Activated naive CD4-positive, alpha-beta T cell treated with anti-CD3 and anti-CD28 coated beads for 36 hours (primary cell): ENCODE measurements around the gene CKB. TPM values are rescaled to one million over a fixed set of nuclear protein-coding genes. Genes with fewer than 3 reads are reported as not detected.

Experiments used
- CTCF ChIA-PET: fragments of 350-600 bp; sonication (Branson Sonifier 250); formaldehyde crosslinking; loops from one replicate; lab custom pipeline; 2021; ENCODE audit warnings: antibody characterized with exemption; lab: Charles Lee
- DNase-seq: peaks from one replicate; pipeline ENCODE4 v3.0.0-alpha.2; 2020
- H3K27ac Mint-ChIP-seq: one replicate; pipeline ENCODE4 v1.8.0; 2021; ENCODE audit warnings: mild to moderate bottlenecking, mixed read lengths
- H3K27me3 Mint-ChIP-seq: one replicate; pipeline ENCODE4 v1.8.0; 2021; ENCODE audit warnings: low read depth, mixed read lengths
- H3K36me3 Mint-ChIP-seq: one replicate; pipeline ENCODE4 v1.8.0; 2021; ENCODE audit warnings: low read depth, mixed read lengths
- H3K4me1 Mint-ChIP-seq: one replicate; pipeline ENCODE4 v1.8.0; 2021; ENCODE audit warnings: low read depth, mixed read lengths
- H3K4me3 Mint-ChIP-seq: one replicate; pipeline ENCODE4 v1.8.0; 2021; ENCODE audit warnings: mild to moderate bottlenecking, moderate library complexity, mixed read lengths
- H3K9me3 Mint-ChIP-seq: one replicate; pipeline ENCODE4 v1.8.0; 2021; ENCODE audit warnings: mixed read lengths
- intact Hi-C: fragments of 100-400 bp; cut with micrococcal nuclease; formaldehyde crosslinking; loops from one replicate; pipeline ENCODE4 v1.15.1; 2023
- total RNA-seq, 2 experiments: library from RNA; stranded (reverse); gene quantifications; one replicate each; pipeline ENCODE4 v1.2.3, GENCODE V29; 2021

Gene CKB
- total RNA-seq, 2 experiments from 2014 or later = 3.8 to 4.9 TPM

DNA sequence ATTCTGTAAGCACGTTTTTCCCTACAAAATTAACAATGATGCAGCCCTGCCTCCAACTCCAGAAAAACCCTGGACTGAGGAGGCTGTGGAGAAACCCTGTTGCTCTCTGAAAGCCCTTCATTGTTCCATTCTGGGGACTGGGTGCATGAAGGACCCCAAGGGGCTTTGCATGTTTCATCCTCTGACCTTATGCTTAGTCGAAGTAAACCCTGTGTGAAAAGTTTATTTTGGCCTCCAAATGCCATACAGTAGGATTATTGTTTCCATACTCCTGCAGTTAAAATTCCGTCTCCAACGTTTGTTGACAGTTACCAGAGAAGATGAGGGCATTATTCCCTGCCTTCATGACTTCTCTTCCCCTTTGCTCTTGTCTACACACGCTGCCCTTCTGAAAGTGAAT, 46.0 kb downstream of the CKB start:
- CTCF ChIA-PET = no interaction called here
- Mint-ChIP-seq H3K36me3 (peaks cover 31% of the 10 kb centered on the region), H3K4me3 (no peak overlapping the region), H3K27ac (no peak overlapping the region), H3K9me3 (no peaks in the 10 kb centered on the region), H3K27me3 (no peaks in the 10 kb centered on the region), H3K4me1 (peaks cover 17% of the 10 kb centered on the region)
- intact Hi-C loops = no loop called here
- no peak for DNase-seq

DNA sequence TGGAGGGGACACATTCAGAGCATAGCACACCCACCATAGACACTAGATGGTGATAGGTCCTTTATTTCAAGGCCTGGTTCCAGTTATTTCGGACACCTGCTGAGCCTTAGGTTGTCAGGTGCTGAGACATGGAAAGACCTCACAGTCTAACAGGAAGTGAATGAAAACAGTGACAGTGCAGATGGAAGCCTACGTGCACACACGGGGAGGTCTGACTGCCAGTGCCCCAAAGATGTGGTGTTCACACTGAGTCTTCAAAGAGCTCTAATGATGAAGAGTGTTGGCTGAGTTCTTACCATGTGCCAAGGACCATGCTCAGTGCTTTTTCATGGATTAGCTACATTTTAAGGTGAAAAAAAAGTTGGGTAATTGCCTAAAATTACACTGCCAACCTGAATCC, 46.6 kb downstream of the CKB start:
- Mint-ChIP-seq H3K27ac (no peak overlapping the region), H3K36me3 (peaks cover 30% of the 10 kb centered on the region)

GRCh38 chr14:103474893-103475292, 47.7 kb downstream of the CKB start:
- Mint-ChIP-seq H3K9me3 (no peaks in the 10 kb centered on the region), H3K27me3 (no peaks in the 10 kb centered on the region), H3K27ac (no peak overlapping the region), H3K36me3 (peaks cover 34% of the 10 kb centered on the region), H3K4me1 (peaks cover 1% of the 10 kb centered on the region), H3K4me3 (no peak overlapping the region)
- no peak for DNase-seq
- CTCF ChIA-PET = interaction anchor here (0.7 to 0.8 kb wide), 2 partner anchors 24 to 82 kb away, joined by 3 to 4 read pairs; no protein-coding TSS in a partner anchor
- intact Hi-C loops = no loop called here

More for the DNA sequence above, 46.6 kb downstream of the CKB start:
- intact Hi-C loops = no loop called here
- H3K9me3 Mint-ChIP-seq = no peaks in the 10 kb centered on the region
- H3K27me3 Mint-ChIP-seq = no peaks in the 10 kb centered on the region
- DNase-seq = no peak
- H3K4me3 Mint-ChIP-seq = no peak overlapping the region
- CTCF ChIA-PET = no interaction called here
- peaks cover 13% of the 10 kb centered on the region for H3K4me1 Mint-ChIP-seq

DNA sequence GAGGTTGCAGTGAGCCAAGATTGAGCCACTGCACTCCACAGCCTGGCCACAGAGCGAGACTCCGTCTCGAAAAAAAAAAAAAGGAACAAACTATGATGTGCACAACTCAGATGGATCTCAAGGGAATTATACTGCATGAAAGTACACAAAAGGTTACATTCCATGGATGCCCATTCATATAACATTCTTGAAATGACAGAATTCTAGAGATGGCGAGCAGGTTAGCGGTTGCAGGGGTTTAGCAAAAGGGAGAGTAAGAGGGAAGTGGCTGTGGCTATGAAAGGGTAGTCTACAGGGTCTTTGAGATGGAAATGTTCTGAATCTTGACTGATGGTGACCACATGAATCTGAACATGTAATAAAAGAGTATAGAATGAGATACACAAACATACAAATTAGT, 49.7 kb downstream of the CKB start:
- Mint-ChIP-seq H3K9me3 (no peaks in the 10 kb centered on the region), H3K27ac (no peak overlapping the region), H3K27me3 (no peaks in the 10 kb centered on the region), H3K4me1 (no peaks in the 10 kb centered on the region), H3K36me3 (peaks cover 31% of the 10 kb centered on the region), H3K4me3 (no peak overlapping the region)
- CTCF ChIA-PET = no interaction called here
- intact Hi-C loops = no loop called here
- DNase-seq = no peak

Other genes with a start within 250 kb of the CKB start
- gene EIF5, start 188.6 kb downstream of the CKB start, total RNA-seq = 100 to 1,000 TPM; 117 to 121 TPM
- 10 to 100 TPM; 62.2 to 64.7 TPM for gene MARK3, start 137.4 kb downstream of the CKB start, total RNA-seq
- 1 to 10 TPM; 6.6 to 6.7 TPM for gene TRMT61A, start 6.4 kb upstream of the CKB start, total RNA-seq
- 10 to 100 TPM; 15.5 to 16.6 TPM for gene BAG5, start 39.8 kb upstream of the CKB start, total RNA-seq
- gene COA8, start 40.1 kb upstream of the CKB start, total RNA-seq = 10 to 100 TPM; 36.8 to 48.4 TPM
- gene KLC1, start 106.4 kb upstream of the CKB start, total RNA-seq = 100 to 1,000 TPM in 1 of 2 experiments, 10 to 100 TPM in 1; 94.8 to 101 TPM
- gene XRCC3, start 192.6 kb upstream of the CKB start, total RNA-seq = 10 to 100 TPM; 49.0 to 50.4 TPM
- 10 to 100 TPM in 1 of 2 experiments, 1 to 10 TPM in 1; 9.1 to 10.4 TPM for gene ZFYVE21, start 193.0 kb upstream of the CKB start, total RNA-seq